IMR-90 (cell line): ENCODE results near the gene TM4SF1. TPM values are rescaled to one million over a fixed set of nuclear protein-coding genes. Genes with fewer than 3 reads are reported as not detected.

Source experiments
- ATAC-seq: fragments of 200-7000 bp; cut with Tn5 transposase; 2 replicates; pipeline ENCODE4 v1.9.1; 2020; ENCODE audit warnings: low read depth, mild to moderate bottlenecking, moderate library complexity
- BruUV-seq: library from RNA; stranded (reverse); fragments of 400-500 nt; replicated peaks from 2 replicates; lab custom pipeline; 2021; lab: Mats Ljungman, UMichigan
- CTCF ChIA-PET: fragments of 300-600 bp; formaldehyde crosslinking; extraction: SDS; loops from one replicate; lab custom pipeline; 2021; ENCODE audit warnings: antibody characterized with exemption; lab: Yijun Ruan, JAX
- POLR2A ChIA-PET: fragments of 300-600 bp; sonication (Branson Sonifier 250); formaldehyde crosslinking; loops from one replicate; lab custom pipeline; 2022; ENCODE audit warnings: antibody characterized with exemption; ENCODE audit not compliant: unreplicated experiment; lab: Charles Lee
- DNase-seq: peaks from one replicate; pipeline ENCODE4 v3.0.0; 2013
- H2AFZ ChIP-seq: replicated peaks from 2 replicates; pipeline ENCODE3; 2013; ENCODE audit warnings: low read length, mild to moderate bottlenecking; ENCODE audit not compliant: poor library complexity
- H2AK5ac ChIP-seq: 2 replicates; pipeline ENCODE4 v1.6.1; 2013; ENCODE audit warnings: low read depth, low read length, inconsistent platforms
- H2AK9ac ChIP-seq: replicated peaks from 2 replicates; pipeline ENCODE3; 2013; ENCODE audit warnings: mild to moderate bottlenecking, low read depth, low read length, moderate library complexity; ENCODE audit not compliant: poor library complexity
- H2BK120ac ChIP-seq: 2 replicates; pipeline ENCODE4 v1.6.1; 2013; ENCODE audit warnings: low read depth, low read length, inconsistent platforms
- H2BK15ac ChIP-seq: 3 replicates; pipeline ENCODE4 v1.6.1; 2013; ENCODE audit warnings: low read depth, low read length, inconsistent platforms
- H2BK20ac ChIP-seq: 2 replicates; pipeline ENCODE4 v1.6.1; 2013; ENCODE audit warnings: low read depth, mild to moderate bottlenecking, inconsistent platforms, low read length, moderate library complexity
- H2BK5ac ChIP-seq: 2 replicates; pipeline ENCODE4 v1.6.1; 2013; ENCODE audit warnings: mild to moderate bottlenecking, low read depth, low read length, inconsistent platforms; ENCODE audit not compliant: poor library complexity, severe bottlenecking
- H3K14ac ChIP-seq: replicated peaks from 2 replicates; pipeline ENCODE4 v1.6.1; 2013; ENCODE audit warnings: low read depth, low read length, inconsistent platforms
- H3K18ac ChIP-seq: 2 replicates; pipeline ENCODE4 v1.6.1; 2013; ENCODE audit warnings: low read depth, low read length, control low read depth
- H3K23ac ChIP-seq: 2 replicates; pipeline ENCODE4 v1.6.1; 2013; ENCODE audit warnings: low read depth, low read length, inconsistent platforms
- H3K27ac ChIP-seq: 2 replicates; pipeline ENCODE4 v1.5.1; 2013; ENCODE audit warnings: mild to moderate bottlenecking, control low read depth, low read length; ENCODE audit not compliant: insufficient read depth
- H3K27me3 ChIP-seq: 2 replicates; pipeline ENCODE4 v1.6.1; 2013; ENCODE audit warnings: low read length; ENCODE audit not compliant: control insufficient read depth, insufficient read depth
- H3K36me3 ChIP-seq: 2 replicates; pipeline ENCODE4 v1.6.1; 2013; ENCODE audit warnings: low read length, mixed read lengths; ENCODE audit not compliant: control insufficient read depth, insufficient read depth
- H3K4ac ChIP-seq: 2 replicates; pipeline ENCODE4 v1.6.1; 2013; ENCODE audit warnings: low read depth, low read length, inconsistent platforms
- H3K4me1 ChIP-seq: 2 replicates; pipeline ENCODE4 v1.6.1; 2013; ENCODE audit warnings: low read length, mixed read lengths; ENCODE audit not compliant: control insufficient read depth, insufficient read depth
- H3K4me2 ChIP-seq: 2 replicates; pipeline ENCODE4 v1.6.1; 2013; ENCODE audit warnings: low read depth, mild to moderate bottlenecking, control low read depth, low read length, moderate library complexity
- H3K4me3 ChIP-seq: 2 replicates; pipeline ENCODE4 v1.5.1; 2013; ENCODE audit warnings: low read depth, mild to moderate bottlenecking, control low read depth, low read length, moderate library complexity; ENCODE audit not compliant: insufficient read depth
- H3K56ac ChIP-seq: 2 replicates; pipeline ENCODE4 v1.6.1; 2013; ENCODE audit warnings: low read length, inconsistent platforms; ENCODE audit not compliant: insufficient read depth; ENCODE audit errors: extremely low read depth
- H3K79me1 ChIP-seq, 2 experiments: 2 replicates each; pipeline ENCODE4 v1.6.1; 2013; ENCODE audit warnings: low read length in 2 of 2, inconsistent platforms in 1 of 2, low read depth in 1 of 2
- H3K9ac ChIP-seq: 2 replicates; pipeline ENCODE4 v1.6.1; 2013; ENCODE audit warnings: low read depth, low read length, control low read depth
- H3K9me1 ChIP-seq: 2 replicates; pipeline ENCODE4 v1.6.1; 2013; ENCODE audit warnings: low read length, inconsistent platforms; ENCODE audit not compliant: insufficient read depth
- H3K9me3 ChIP-seq: 2 replicates; pipeline ENCODE4 v1.6.1; 2013; ENCODE audit warnings: low read length; ENCODE audit not compliant: control insufficient read depth, insufficient read depth
- H4K20me1 ChIP-seq: 2 replicates; pipeline ENCODE4 v1.6.1; 2013; ENCODE audit warnings: low read length, inconsistent platforms; ENCODE audit not compliant: insufficient read depth
- H4K5ac ChIP-seq: 2 replicates; pipeline ENCODE4 v1.6.1; 2013; ENCODE audit warnings: mild to moderate bottlenecking, low read depth, low read length, control low read depth
- H4K8ac ChIP-seq, 2 experiments: 2 replicates each; pipeline ENCODE4 v1.6.1; 2013; ENCODE audit warnings: low read depth in 2 of 2, low read length in 2 of 2, control low read depth in 1 of 2, inconsistent platforms in 1 of 2
- H4K91ac ChIP-seq: 2 replicates; pipeline ENCODE4 v1.6.1; 2013; ENCODE audit warnings: low read depth, low read length, inconsistent platforms; ENCODE audit not compliant: insufficient read depth
- BHLHE40 ChIP-seq: fragments of 150-350 bp; IDR thresholded peaks from 2 replicates; pipeline ENCODE4 v1.6.1; 2016; ENCODE audit warnings: mild to moderate bottlenecking, low read depth, low read length
- CEBPB ChIP-seq: IDR thresholded peaks from 2 replicates; pipeline ENCODE4 v1.6.1; 2012; ENCODE audit warnings: low read depth, low read length, improper control_type of control experiment
- RAD21 ChIP-seq: IDR thresholded peaks from 2 replicates; pipeline ENCODE4 v1.6.1; 2012; ENCODE audit warnings: low read length, improper control_type of control experiment
- USF2 ChIP-seq: fragments of 150-350 bp; IDR thresholded peaks from 2 replicates; pipeline ENCODE4 v1.6.1; 2017; ENCODE audit warnings: mild to moderate bottlenecking, antibody characterized with exemption, low read length, low read depth
- WGBS, 2 experiments: methylation state at CpG; one replicate each; pipeline versions ENCODE4 v1.1.5 to v1.1.7; 2013; ENCODE audit warnings: missing lambda C conversion rate in 2 of 2; ENCODE audit not compliant: insufficient read length in 1 of 2; ENCODE audit errors: extremely low coverage in 2 of 2; 5-methylcytosine and 5-hydroxymethylcytosine counted together
- dilution Hi-C: fragments of 300-500 bp; cut with HindIII; formaldehyde crosslinking; loops from one replicate; pipeline ENCODE4 v1.14.3; 2018; ENCODE audit warnings: low sequenced_read_pairs; ENCODE audit not compliant: unreplicated experiment
- in situ Hi-C: fragments of 300-500 bp; cut with MboI; formaldehyde crosslinking; loops from 3 replicates; pipeline ENCODE4 v1.14.3; 2019; ENCODE audit warnings: low sequenced_read_pairs, inconsistent platforms, mixed read lengths
- intact Hi-C: fragments of 100-400 bp; cut with micrococcal nuclease; formaldehyde crosslinking; loops from 2 replicates; pipeline ENCODE4 v1.10.0; 2022
- polyA plus RNA-seq, 3 experiments: library from polyadenylated mRNA; depleted of rRNA; stranded (reverse); fragments of >200 nt; gene quantifications; 2 replicates each; pipeline ENCODE4 v1.2.3, GENCODE V29; 2012; ENCODE audit warnings: low replicate concordance in 1 of 3
- total RNA-seq: library from RNA; depleted of rRNA; stranded (reverse); fragments of >200 nt; gene quantifications from 2 replicates; pipeline ENCODE4 v1.2.3, GENCODE V29; 2012

Gene TM4SF1
- total and polyA plus RNA-seq, 2 of the 4 experiments (the other 2 are of a cell fraction), result 232 to 302 TPM

DNA sequence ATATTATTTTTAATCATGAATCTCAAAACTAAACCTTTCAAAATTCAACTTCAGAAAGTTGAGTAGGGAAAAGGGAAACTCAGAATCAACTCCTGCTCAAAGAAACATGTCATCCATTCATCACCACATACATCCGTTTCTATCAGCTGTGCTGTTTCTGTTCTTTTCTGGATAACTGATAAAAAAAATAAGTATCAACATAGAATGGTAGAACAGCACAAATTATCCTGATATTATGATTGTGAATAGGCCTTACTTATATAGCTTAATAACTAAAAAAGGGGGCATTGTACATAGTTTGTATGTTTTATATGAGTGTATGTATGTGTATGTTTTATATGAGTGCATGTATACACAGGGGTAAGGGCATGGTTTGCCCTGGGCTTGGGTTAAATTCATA, 3.1 kb downstream of the TM4SF1 start:
- H3K9me1 ChIP-seq, result peaks cover 28% of the 10 kb centered on the region
- WGBS, 2 experiments, result no CpG with 5 or more reads among the region's 1 CpG
- ChIA-PET CTCF (no interaction called here), POLR2A (no interaction called here)
- H4K5ac ChIP-seq, result no peak overlapping the region
- H3K36me3 ChIP-seq, result peaks cover 28% of the 10 kb centered on the region
- H3K4me1 ChIP-seq, result peaks cover 27% of the 10 kb centered on the region
- DNase-seq (no peak), ATAC-seq (no peak)
- H3K23ac ChIP-seq, result 0 out of 2 replicates have a peak overlapping the region, but pooled peaks have one; percentile 49
- H2AK9ac ChIP-seq, result no peak overlapping the region
- no peak overlapping the region for H2AFZ ChIP-seq
- dilution Hi-C loops, result no loop called here
- no TSS peak for BruUV-seq
- H4K91ac ChIP-seq, result no peak overlapping the region
- peak overlapping the region; percentile 24; the same call in 1 of the 2 replicates for H3K27ac ChIP-seq
- H3K4me2 ChIP-seq, result peak overlapping the region; percentile 23; the same call in 1 of the 2 replicates
- no peaks in the 10 kb centered on the region for H3K9me3 ChIP-seq
- H2BK15ac ChIP-seq, result no peak overlapping the region
- TF ChIP-seq USF2, result no peak
- no peak for TF ChIP-seq CEBPB
- no peak for TF ChIP-seq RAD21
- TF ChIP-seq BHLHE40, result no peak
- peaks cover 23 to 59% of the 10 kb centered on the region in 2 experiments for H3K79me1 ChIP-seq
- no peak overlapping the region for H3K56ac ChIP-seq
- H3K18ac ChIP-seq, result peak overlapping the region; percentile 39
- in situ Hi-C loops, result no loop called here
- H3K4ac ChIP-seq, result peak overlapping the region; percentile 58; the same call in 1 of the 2 replicates
- H3K4me3 ChIP-seq, result no peak overlapping the region
- intact Hi-C loops, result no loop called here
- peak overlapping the region; percentile 78 for H2BK5ac ChIP-seq
- no peak overlapping the region for H2AK5ac ChIP-seq
- H3K27me3 ChIP-seq, result no peaks in the 10 kb centered on the region
- no peak overlapping the region for H4K8ac ChIP-seq
- peak overlapping the region; percentile 50; the same call in 1 of the 2 replicates for H2BK20ac ChIP-seq
- peak overlapping the region; percentile 32; the same call in 1 of the 2 replicates for H3K9ac ChIP-seq
- peak overlapping the region; percentile 24; the same call in 1 of the 2 replicates for H2BK120ac ChIP-seq
- H3K14ac ChIP-seq, result peak overlapping the region; percentile 20; the same call in 1 of the 2 replicates
- H4K20me1 ChIP-seq, result no peaks in the 10 kb centered on the region
